ENCODE measurements around the gene AKR1C2. TPM values are rescaled to one million over a fixed set of nuclear protein-coding genes. Genes with fewer than 3 reads are reported as not detected.
"Not testable (repeated sequence)": the region's sequence is repeated elsewhere in the genome, so short reads cannot be mapped to it uniquely, and the experiment has no call there.

The AKR1C2 gene
- total RNA-seq, 1 experiment from 2014 or later: 0.25 TPM

DNA sequence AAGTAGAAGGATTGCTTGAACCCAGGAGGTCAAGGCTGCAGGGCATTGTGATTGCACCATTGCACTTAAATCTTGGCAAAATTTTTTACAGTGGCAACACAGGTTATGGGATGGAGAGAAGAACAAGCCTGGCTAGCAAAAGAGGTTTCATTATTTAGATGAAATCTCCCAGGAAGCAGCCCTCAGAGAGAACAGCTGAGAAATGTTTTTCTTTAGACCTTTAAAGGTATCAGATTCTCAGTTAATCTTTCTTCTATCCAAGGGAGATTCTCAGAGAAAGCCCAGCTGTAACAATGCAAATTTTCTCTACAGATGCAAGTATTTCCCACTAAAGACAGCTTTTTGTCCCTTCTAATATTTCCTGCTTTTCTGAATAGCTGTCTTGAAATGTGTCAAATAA, 60.2 kb downstream of the AKR1C2 start:
- H3K9me2 ChIP-seq (ENCODE audit: insufficient read depth); ATAC-seq; H3K27ac ChIP-seq (ENCODE audit: low read depth, low read length); POLR2A ChIA-PET; H3K27me3 ChIP-seq (ENCODE audit: insufficient read depth, low read length); RAD21 ChIA-PET (ENCODE audit: low non-redundant PET in 1 of 2, low total read pairs in 2 of 2, uncharacterized antibody in 2 of 2, unreplicated experiment in 2 of 2); H4K20me1 ChIP-seq (ENCODE audit: insufficient read depth); DNase-seq (ENCODE audit: low read depth, low spot score); H3K79me2 ChIP-seq (ENCODE audit: insufficient read depth, low read length); H3K4me3 ChIP-seq (replicated peaks in 1 of 2; ENCODE audit: low read depth in 1 of 2, low read length in 2 of 2); H3K4me2 ChIP-seq (ENCODE audit: low read length); H3K36me3 ChIP-seq (ENCODE audit: control insufficient read depth in 1 of 2, insufficient read depth in 2 of 2, low read length in 2 of 2); BruUV-seq (replicated peaks); H2AFZ ChIP-seq (ENCODE audit: low read depth, low read length, poor library complexity, severe bottlenecking); intact Hi-C loops (cut with micrococcal nuclease); H3K9ac ChIP-seq (ENCODE audit: low read length); CTCF ChIA-PET; H3K9me3 ChIP-seq (ENCODE audit: control insufficient read depth in 1 of 2, insufficient read depth in 1 of 2, low read depth in 1 of 2, low read length in 2 of 2): not testable (repeated sequence)
- H3K4me1 ChIP-seq (ENCODE audit: control insufficient read depth in 1 of 2, insufficient read depth in 2 of 2, low read length in 2 of 2): peaks cover 0 to 27% of the 10 kb centered on the region in 2 experiments; a peak in 2 of 4 replicates

DNA sequence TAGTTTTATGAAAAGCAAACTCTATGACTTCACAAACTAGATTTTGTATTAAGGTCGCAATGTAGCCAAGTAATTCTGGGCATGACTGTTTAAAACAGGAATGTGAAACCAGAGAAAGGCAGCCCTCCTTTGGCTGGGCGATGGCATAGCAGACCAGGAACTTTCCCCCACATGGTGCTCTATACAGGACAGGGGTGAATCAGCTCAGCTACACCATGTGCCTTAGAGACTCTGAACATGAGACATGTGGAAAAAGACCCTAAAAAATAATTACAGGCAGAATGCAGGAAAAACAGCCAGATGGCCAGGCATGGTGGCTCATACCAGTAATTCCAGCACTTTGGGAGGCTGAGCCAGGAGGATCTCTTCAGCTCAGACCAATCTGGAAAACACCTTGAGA, 60.7 kb downstream of the AKR1C2 start:
- H3K27me3 ChIP-seq (ENCODE audit: insufficient read depth, low read length); H2AFZ ChIP-seq (ENCODE audit: low read depth, low read length, poor library complexity, severe bottlenecking); CTCF ChIA-PET; H3K79me2 ChIP-seq (ENCODE audit: insufficient read depth, low read length); H3K4me3 ChIP-seq (replicated peaks in 1 of 2; ENCODE audit: low read depth in 1 of 2, low read length in 2 of 2); DNase-seq (ENCODE audit: low read depth, low spot score); H3K9ac ChIP-seq (ENCODE audit: low read length); H3K9me3 ChIP-seq (ENCODE audit: control insufficient read depth in 1 of 2, insufficient read depth in 1 of 2, low read depth in 1 of 2, low read length in 2 of 2); H4K20me1 ChIP-seq (ENCODE audit: insufficient read depth); BruUV-seq (replicated peaks); H3K9me2 ChIP-seq (ENCODE audit: insufficient read depth); H3K36me3 ChIP-seq (ENCODE audit: control insufficient read depth in 1 of 2, insufficient read depth in 2 of 2, low read length in 2 of 2); RAD21 ChIA-PET (ENCODE audit: low non-redundant PET in 1 of 2, low total read pairs in 2 of 2, uncharacterized antibody in 2 of 2, unreplicated experiment in 2 of 2); intact Hi-C loops (cut with micrococcal nuclease); H3K27ac ChIP-seq (ENCODE audit: low read depth, low read length); H3K4me2 ChIP-seq (ENCODE audit: low read length); POLR2A ChIA-PET: not testable (repeated sequence)
- TF ChIP-seq RAD21 (IDR thresholded peaks at IDR 0.05; ENCODE audit: low read depth): peak; percentile 27; the same call in 1 of the 2 replicates
- H3K4me1 ChIP-seq (ENCODE audit: control insufficient read depth in 1 of 2, insufficient read depth in 2 of 2, low read length in 2 of 2): peaks cover 0 to 23% of the 10 kb centered on the region in 2 experiments; a peak in 2 of 4 replicates
- peak; percentile 72 for ATAC-seq

DNA sequence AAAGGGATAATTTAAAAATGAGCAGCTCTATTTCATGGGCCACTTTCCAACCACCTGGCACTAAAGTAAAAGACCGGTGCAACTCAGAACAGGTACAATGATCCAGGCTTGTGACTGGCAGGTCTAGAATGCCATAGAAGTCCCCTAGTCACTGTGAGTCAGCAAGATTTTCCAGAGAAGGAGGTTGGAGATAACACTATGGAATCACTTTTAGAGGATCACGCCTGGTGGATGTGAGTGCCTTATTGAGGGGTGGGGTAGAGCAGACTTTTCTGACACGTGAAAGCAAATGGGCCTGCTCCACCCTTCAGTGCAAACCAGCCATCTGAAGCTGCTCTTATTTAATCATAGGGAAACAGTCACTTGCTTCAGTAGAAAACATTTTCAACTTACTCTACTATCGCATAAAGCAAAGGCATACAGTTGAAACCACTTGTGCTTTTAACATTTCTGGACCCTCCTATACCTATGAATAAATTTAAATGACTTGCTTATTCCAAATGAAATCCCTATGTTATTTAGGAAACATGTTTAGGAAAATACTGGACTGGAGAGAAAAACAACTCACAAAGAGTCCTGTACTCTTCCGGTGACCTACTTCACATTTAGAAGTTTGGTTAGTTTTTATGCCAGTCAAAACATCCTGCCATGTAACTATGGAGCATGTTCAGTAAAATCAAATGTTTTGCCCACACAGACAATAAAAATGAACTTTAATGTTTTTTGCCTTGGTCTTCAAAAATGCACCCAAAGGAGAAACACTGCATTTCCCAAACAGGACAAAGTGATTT, 61.9 kb downstream of the AKR1C2 start:
- Histone ChIP-seq H4K20me1 (ENCODE audit: insufficient read depth) (no peaks in the 10 kb centered on the region), H3K4me1 (ENCODE audit: control insufficient read depth in 1 of 2, insufficient read depth in 2 of 2, low read length in 2 of 2) (peaks cover 0 to 16% of the 10 kb centered on the region in 2 experiments; a peak in 1 of 4 replicates), H3K4me3 (replicated peaks in 1 of 2; ENCODE audit: low read depth in 1 of 2, low read length in 2 of 2) (no peak overlapping the region), H3K9me3 (ENCODE audit: control insufficient read depth in 1 of 2, insufficient read depth in 1 of 2, low read depth in 1 of 2, low read length in 2 of 2) (no peaks in the 10 kb centered on the region), H3K9me2 (ENCODE audit: insufficient read depth) (no peaks in the 10 kb centered on the region; the same call in 1 of the 2 replicates), H3K36me3 (ENCODE audit: control insufficient read depth in 1 of 2, insufficient read depth in 2 of 2, low read length in 2 of 2) (no peaks in the 10 kb centered on the region), H3K9ac (ENCODE audit: low read length) (no peak overlapping the region), H3K27me3 (ENCODE audit: insufficient read depth, low read length) (no peaks in the 10 kb centered on the region), H3K27ac (ENCODE audit: low read depth, low read length) (no peak overlapping the region), H3K4me2 (ENCODE audit: low read length) (no peak overlapping the region), H2AFZ (ENCODE audit: low read depth, low read length, poor library complexity, severe bottlenecking) (no peak overlapping the region), H3K79me2 (ENCODE audit: insufficient read depth, low read length) (no peaks in the 10 kb centered on the region)
- BruUV-seq (replicated peaks): no TSS peak
- CTCF ChIA-PET: no interaction called here
- POLR2A ChIA-PET: no interaction called here
- no peak for ATAC-seq
- RAD21 ChIA-PET (ENCODE audit: low non-redundant PET in 1 of 2, low total read pairs in 2 of 2, uncharacterized antibody in 2 of 2, unreplicated experiment in 2 of 2): no interaction called here
- no peak for TF ChIP-seq YY1 (IDR thresholded peaks at IDR 0.05; ENCODE audit: extremely low read depth, insufficient replicate concordance, low read depth, low read length)
- no peak for TF ChIP-seq FOSL1 (IDR thresholded peaks at IDR 0.05; ENCODE audit: low read depth)
- TF ChIP-seq CBX3 (IDR thresholded peaks at IDR 0.05; ENCODE audit: low read depth): no peak
- TF ChIP-seq EGR1 (IDR thresholded peaks at IDR 0.05; ENCODE audit: low read depth): no peak
- intact Hi-C loops (cut with micrococcal nuclease): no loop called here
- no peak for DNase-seq (ENCODE audit: low read depth, low spot score)

DNA sequence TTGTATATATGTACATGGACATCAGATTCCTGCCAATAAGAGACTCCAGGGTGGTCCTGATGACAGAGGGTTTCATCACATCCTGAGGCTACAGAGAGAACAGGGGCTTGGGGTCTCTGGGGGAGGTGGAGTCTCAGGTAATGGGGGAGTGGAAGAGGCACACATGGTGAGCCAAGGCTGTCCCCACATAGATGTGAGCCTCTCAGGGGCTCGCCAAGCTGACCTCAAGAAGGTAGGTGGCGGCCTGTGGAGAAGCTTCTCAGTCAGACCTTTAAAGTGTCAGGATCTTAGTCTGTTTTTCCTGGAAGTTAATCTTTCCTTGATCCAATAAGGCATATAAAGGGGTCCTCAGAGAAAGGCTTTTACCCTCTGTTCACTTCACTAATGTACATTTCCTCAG, 62.7 kb downstream of the AKR1C2 start:
- H3K4me1 ChIP-seq (ENCODE audit: control insufficient read depth in 1 of 2, insufficient read depth in 2 of 2, low read length in 2 of 2): peaks cover 0 to 16% of the 10 kb centered on the region in 2 experiments; a peak in 1 of 4 replicates

More for the DNA sequence above, 62.7 kb downstream of the AKR1C2 start:
- CTCF ChIA-PET; DNase-seq (ENCODE audit: low read depth, low spot score); H3K9ac ChIP-seq (ENCODE audit: low read length); H3K27ac ChIP-seq (ENCODE audit: low read depth, low read length); H3K79me2 ChIP-seq (ENCODE audit: insufficient read depth, low read length); H2AFZ ChIP-seq (ENCODE audit: low read depth, low read length, poor library complexity, severe bottlenecking); H3K27me3 ChIP-seq (ENCODE audit: insufficient read depth, low read length); ATAC-seq; H4K20me1 ChIP-seq (ENCODE audit: insufficient read depth); H3K36me3 ChIP-seq (ENCODE audit: control insufficient read depth in 1 of 2, insufficient read depth in 2 of 2, low read length in 2 of 2); POLR2A ChIA-PET; H3K4me3 ChIP-seq (replicated peaks in 1 of 2; ENCODE audit: low read depth in 1 of 2, low read length in 2 of 2); intact Hi-C loops (cut with micrococcal nuclease); BruUV-seq (replicated peaks); H3K4me2 ChIP-seq (ENCODE audit: low read length); H3K9me3 ChIP-seq (ENCODE audit: control insufficient read depth in 1 of 2, insufficient read depth in 1 of 2, low read depth in 1 of 2, low read length in 2 of 2); H3K9me2 ChIP-seq (ENCODE audit: insufficient read depth); RAD21 ChIA-PET (ENCODE audit: low non-redundant PET in 1 of 2, low total read pairs in 2 of 2, uncharacterized antibody in 2 of 2, unreplicated experiment in 2 of 2): not testable (repeated sequence)

Measured in HCT116 (cell line).